Effector memory CD8-positive, alpha-beta T cell (primary cell): ENCODE results near the gene LCN1.
"Not testable (repeated sequence)": the region's sequence is repeated elsewhere in the genome, so short reads cannot be mapped to it uniquely, and the experiment has no call there.

Experiments
- ATAC-seq: fragments of 150-1000 bp; cut with Tn5 transposase; replicated peaks from 2 replicates; pipeline ENCODE4 v1.10.0; 2021; ENCODE audit warnings: mild to moderate bottlenecking, moderate library complexity
- DNase-seq, 3 experiments: peaks; one replicate each; pipeline ENCODE4 v3.0.0; 2021
- H3K27ac Mint-ChIP-seq, 2 donors: one replicate each; pipeline ENCODE4 v1.8.0; 2022; ENCODE audit warnings: mild to moderate bottlenecking in 2 of 2, mixed read lengths in 2 of 2, moderate library complexity in 2 of 2
- H3K27me3 Mint-ChIP-seq, 2 donors: one replicate each; pipeline ENCODE4 v1.8.0; 2022; ENCODE audit warnings: mixed read lengths in 2 of 2
- H3K36me3 Mint-ChIP-seq: one replicate; pipeline ENCODE4 v1.8.0; 2022; ENCODE audit warnings: mild to moderate bottlenecking, moderate library complexity, mixed read lengths; ENCODE audit not compliant: insufficient read depth
- H3K4me1 Mint-ChIP-seq, 2 donors: one replicate each; pipeline ENCODE4 v1.8.0; 2022; ENCODE audit warnings: low read depth in 2 of 2, mixed read lengths in 2 of 2
- H3K4me3 Mint-ChIP-seq, 2 donors: one replicate each; pipeline ENCODE4 v1.8.0; 2022; ENCODE audit warnings: mild to moderate bottlenecking in 2 of 2, mixed read lengths in 2 of 2, moderate library complexity in 2 of 2
- H3K9me3 Mint-ChIP-seq, 2 donors: one replicate each; pipeline ENCODE4 v1.8.0; 2022; ENCODE audit warnings: mixed read lengths in 2 of 2

Gene LCN1

GRCh38 chr9:135547756-135548736 is 26.8 kb downstream of the LCN1 start:
- H3K4me3 Mint-ChIP-seq: no peak overlapping the region
- H3K36me3 Mint-ChIP-seq: no peaks in the 10 kb centered on the region
- no peaks in the 10 kb centered on the region for H3K4me1 Mint-ChIP-seq
- ATAC-seq (no peak), DNase-seq (no peak)
- peaks cover 23 to 42% of the 10 kb centered on the region in 2 donors for H3K27me3 Mint-ChIP-seq
- no peak overlapping the region for H3K27ac Mint-ChIP-seq
- no peaks in the 10 kb centered on the region for H3K9me3 Mint-ChIP-seq

DNA sequence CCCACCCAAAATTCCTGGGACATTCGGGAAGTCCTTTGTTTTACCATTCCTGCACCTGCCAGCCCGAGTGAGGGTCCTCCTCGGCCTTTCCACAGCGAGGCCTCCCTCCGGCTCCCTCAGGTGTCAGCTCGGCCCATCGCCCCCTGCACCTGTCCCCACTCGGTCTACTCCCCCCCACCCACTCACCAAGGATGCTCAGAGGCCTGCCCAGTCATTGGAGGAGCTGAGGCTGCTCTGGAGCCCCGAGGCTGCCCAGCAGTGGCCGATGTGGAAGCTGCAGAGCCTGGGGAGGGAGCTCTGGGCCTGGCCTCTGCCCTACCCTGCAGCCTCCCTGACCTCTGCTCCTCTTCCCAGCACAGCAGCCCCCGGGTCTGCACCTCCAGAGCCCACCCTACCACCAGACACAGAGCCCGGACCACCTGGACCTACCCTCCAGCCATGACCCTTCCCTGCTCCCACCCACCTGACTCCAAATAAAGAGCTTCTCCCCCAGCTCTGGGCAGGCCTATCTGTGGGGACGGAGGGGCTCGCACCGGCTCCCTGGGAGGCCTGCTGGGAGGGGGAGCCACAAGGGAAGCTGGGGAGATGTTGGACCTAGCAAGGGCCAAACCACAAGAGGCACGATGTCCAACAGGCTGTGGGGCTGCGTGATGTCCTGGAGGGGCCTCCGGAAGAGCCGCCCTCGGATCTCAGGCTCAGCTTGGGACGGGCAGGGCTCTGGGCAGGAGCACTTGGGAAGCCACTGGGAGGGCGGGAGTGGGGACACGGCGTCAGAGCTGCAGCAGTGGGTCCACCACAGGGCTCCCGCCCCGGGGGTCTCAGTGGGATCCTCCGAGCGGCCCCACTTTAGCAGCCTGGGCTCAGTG is 28.5 kb downstream of the LCN1 start:
- DNase-seq, H3K27ac Mint-ChIP-seq, H3K4me3 Mint-ChIP-seq, ATAC-seq, H3K9me3 Mint-ChIP-seq, H3K4me1 Mint-ChIP-seq, H3K36me3 Mint-ChIP-seq: not testable (repeated sequence)
- peaks cover 11 to 30% of the 10 kb centered on the region in 2 donors for H3K27me3 Mint-ChIP-seq

GRCh38 chr9:135550344-135550918 is 29.2 kb downstream of the LCN1 start:
- Mint-ChIP-seq H3K4me1 (peaks cover 0 to 2% of the 10 kb centered on the region in 2 donors), H3K4me3 (no peak overlapping the region), H3K9me3 (no peaks in the 10 kb centered on the region), H3K36me3 (no peaks in the 10 kb centered on the region), H3K27ac (no peak overlapping the region), H3K27me3 (peaks cover 7 to 24% of the 10 kb centered on the region in 2 donors)
- ATAC-seq: no peak
- DNase-seq: no peak

GRCh38 chr9:135551031-135551430 is 29.8 kb downstream of the LCN1 start:
- Mint-ChIP-seq H3K4me3 (no peak overlapping the region), H3K4me1 (peaks cover 0 to 2% of the 10 kb centered on the region in 2 donors), H3K27ac (no peak overlapping the region), H3K27me3 (peaks cover 10 to 28% of the 10 kb centered on the region in 2 donors), H3K9me3 (no peaks in the 10 kb centered on the region), H3K36me3 (no peaks in the 10 kb centered on the region)
- ATAC-seq: no peak
- no peak for DNase-seq

DNA sequence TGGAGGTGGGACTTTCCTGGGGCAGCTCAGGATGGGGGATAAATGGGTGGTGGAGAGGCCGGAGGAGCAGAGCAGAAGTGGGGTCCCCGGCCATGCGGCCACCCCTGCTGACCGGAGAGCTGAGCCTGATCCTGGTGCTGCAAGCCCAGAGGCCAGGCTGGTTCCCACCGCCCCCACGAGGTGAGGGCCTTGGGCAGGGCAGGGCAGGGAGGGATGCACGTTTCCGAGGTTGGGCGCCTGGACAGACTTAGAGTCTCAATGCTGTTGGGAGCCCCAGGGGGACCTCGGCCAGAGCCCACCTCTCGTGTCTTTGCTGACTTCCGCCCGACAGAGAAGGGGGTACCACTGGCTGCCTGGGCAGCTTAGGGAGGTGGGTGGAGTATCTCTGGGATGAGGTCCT is 30.2 kb downstream of the LCN1 start:
- H3K27ac Mint-ChIP-seq: no peak overlapping the region
- no peak for ATAC-seq
- H3K9me3 Mint-ChIP-seq: no peaks in the 10 kb centered on the region
- H3K4me1 Mint-ChIP-seq: peaks cover 0 to 2% of the 10 kb centered on the region in 2 donors
- no peak for DNase-seq
- no peak overlapping the region for H3K4me3 Mint-ChIP-seq
- peaks cover 12 to 32% of the 10 kb centered on the region in 2 donors for H3K27me3 Mint-ChIP-seq
- no peaks in the 10 kb centered on the region for H3K36me3 Mint-ChIP-seq

GRCh38 chr9:135552021-135552697 is 30.9 kb downstream of the LCN1 start:
- peaks cover 0 to 2% of the 10 kb centered on the region in 2 donors for H3K4me1 Mint-ChIP-seq
- no peak overlapping the region for H3K27ac Mint-ChIP-seq

DNA sequence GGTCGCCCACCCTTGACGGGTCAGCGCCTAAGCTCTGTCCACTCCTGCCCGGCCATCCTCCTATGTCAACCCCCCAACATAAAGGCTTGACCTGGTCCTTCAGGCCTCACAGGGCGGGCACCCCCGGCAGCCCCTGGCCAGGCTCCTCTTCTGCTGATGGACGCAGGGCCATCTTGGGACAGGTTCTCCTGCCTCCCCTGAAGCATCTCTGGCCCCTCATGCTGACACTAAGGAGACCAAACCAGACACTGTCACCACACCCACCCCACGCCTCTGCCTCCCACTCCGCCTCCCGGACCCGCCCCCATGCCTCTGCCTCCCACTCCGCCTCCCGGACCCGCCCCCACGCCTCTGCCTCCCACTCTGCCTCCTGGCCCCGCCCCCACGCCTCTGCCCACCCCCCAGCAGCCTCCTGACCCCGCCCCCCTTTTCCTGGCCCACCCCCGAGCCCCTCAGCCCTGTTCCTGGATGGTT is 31.5 kb downstream of the LCN1 start:
- no peaks in the 10 kb centered on the region for H3K36me3 Mint-ChIP-seq
- H3K27ac Mint-ChIP-seq: no peak overlapping the region
- ATAC-seq: no peak
- no peak overlapping the region for H3K4me3 Mint-ChIP-seq
- DNase-seq: no peak
- no peaks in the 10 kb centered on the region for H3K9me3 Mint-ChIP-seq
- H3K4me1 Mint-ChIP-seq: peaks cover 0 to 2% of the 10 kb centered on the region in 2 donors
- H3K27me3 Mint-ChIP-seq: peaks cover 12 to 32% of the 10 kb centered on the region in 2 donors

More at GRCh38 chr9:135552021-135552697, 30.9 kb downstream of the LCN1 start:
- ATAC-seq (no peak), DNase-seq (no peak)
- no peaks in the 10 kb centered on the region for H3K9me3 Mint-ChIP-seq
- peaks cover 12 to 32% of the 10 kb centered on the region in 2 donors for H3K27me3 Mint-ChIP-seq
- no peaks in the 10 kb centered on the region for H3K36me3 Mint-ChIP-seq
- no peak overlapping the region for H3K4me3 Mint-ChIP-seq

DNA sequence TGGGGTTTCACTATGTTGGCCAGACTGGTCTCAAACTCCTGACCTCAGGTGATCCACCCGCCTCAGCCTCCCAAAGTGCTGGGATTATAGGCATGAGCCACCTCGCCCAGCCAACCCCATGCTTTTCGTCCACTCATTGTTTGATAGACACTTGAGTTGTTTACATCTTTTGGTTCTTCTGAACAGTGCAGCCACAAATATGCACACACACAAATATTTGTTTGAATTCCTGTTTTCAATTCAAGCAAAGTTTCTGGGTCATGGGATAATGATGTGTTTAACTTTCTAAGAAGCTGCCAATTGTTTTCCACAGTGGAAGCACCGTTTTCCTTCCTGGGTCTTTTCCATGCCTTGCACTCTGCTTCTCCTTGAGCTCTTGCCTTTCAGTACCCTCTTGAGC is 33.5 kb downstream of the LCN1 start:
- ATAC-seq: no peak
- DNase-seq: no peak
- Mint-ChIP-seq H3K4me1 (peaks cover 0 to 2% of the 10 kb centered on the region in 2 donors), H3K4me3 (no peak overlapping the region), H3K9me3 (no peaks in the 10 kb centered on the region), H3K27ac (no peak overlapping the region), H3K36me3 (no peaks in the 10 kb centered on the region), H3K27me3 (peaks cover 26 to 34% of the 10 kb centered on the region in 2 donors)

DNA sequence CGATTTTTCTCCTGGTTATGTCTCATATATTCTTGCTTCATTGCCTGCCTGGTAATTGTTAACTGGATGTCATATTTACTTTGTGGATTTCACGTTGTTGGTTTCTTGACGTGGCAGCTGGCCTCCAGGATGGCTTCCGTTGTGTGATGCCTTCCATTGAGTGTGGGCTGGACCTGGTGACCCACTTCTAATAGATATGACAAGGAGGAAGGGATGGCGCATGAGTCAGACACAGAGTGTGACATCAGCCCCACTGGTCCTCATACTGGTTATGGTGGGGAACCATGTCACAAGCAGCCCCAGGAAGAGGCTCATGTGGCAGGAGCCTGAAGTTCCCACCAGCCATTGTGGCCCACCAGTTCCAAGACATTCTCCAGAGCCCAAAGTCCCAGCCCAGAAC is 34.0 kb downstream of the LCN1 start:
- DNase-seq: no peak
- no peak for ATAC-seq
- peaks cover 0 to 2% of the 10 kb centered on the region in 2 donors for H3K4me1 Mint-ChIP-seq
- no peaks in the 10 kb centered on the region for H3K9me3 Mint-ChIP-seq
- H3K27ac Mint-ChIP-seq: no peak overlapping the region
- peaks cover 26 to 38% of the 10 kb centered on the region in 2 donors for H3K27me3 Mint-ChIP-seq
- H3K4me3 Mint-ChIP-seq: no peak overlapping the region
- no peaks in the 10 kb centered on the region for H3K36me3 Mint-ChIP-seq

DNA sequence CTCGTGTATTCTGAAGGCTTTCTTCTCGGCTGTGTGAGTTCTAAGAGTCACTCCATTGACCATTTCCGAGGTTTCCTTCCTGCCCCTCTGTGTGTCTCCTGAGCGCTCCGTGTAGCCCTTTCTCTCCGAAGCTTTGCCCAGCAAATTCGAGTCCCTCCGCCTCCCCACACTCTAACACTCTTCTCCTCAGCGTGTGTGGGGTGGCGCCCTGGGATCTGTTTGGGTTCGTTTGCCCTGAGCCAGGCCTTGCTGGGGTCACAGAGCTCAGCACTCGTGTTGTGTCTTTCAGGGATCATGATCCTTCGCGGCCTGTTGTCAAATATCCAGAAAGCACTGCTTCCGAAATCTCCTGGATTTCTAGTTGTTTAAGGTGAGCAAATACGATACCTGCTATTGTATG is 34.7 kb downstream of the LCN1 start:
- Mint-ChIP-seq H3K36me3 (no peaks in the 10 kb centered on the region), H3K27ac (no peak overlapping the region), H3K27me3 (peaks cover 27 to 38% of the 10 kb centered on the region in 2 donors), H3K4me3 (no peak overlapping the region), H3K9me3 (no peaks in the 10 kb centered on the region), H3K4me1 (peaks cover 0 to 2% of the 10 kb centered on the region in 2 donors)
- ATAC-seq (no peak), DNase-seq (no peak)

DNA sequence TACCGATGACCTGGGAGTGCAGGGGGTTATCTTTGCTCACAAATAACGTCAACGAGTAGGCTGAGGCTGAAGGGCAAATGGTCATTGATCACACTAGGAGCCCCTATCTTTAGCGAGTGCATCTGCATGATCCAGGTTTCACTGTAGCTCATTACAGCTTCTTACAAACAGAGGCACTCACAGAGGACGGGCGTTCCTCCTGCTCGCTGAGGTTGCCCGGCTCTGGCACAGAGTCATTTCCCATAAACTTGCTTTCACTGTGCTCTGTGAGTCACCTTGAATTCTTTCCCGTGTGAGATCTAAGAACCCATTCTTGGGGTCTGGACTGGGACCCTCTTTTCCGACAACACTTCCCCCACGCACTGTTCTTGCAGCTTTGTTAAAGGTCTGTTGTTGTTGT is 38.4 kb downstream of the LCN1 start:
- H3K27me3 Mint-ChIP-seq: peaks cover 44 to 62% of the 10 kb centered on the region in 2 donors
- peaks cover 4% of the 10 kb centered on the region for H3K36me3 Mint-ChIP-seq
- H3K4me3 Mint-ChIP-seq: no peak overlapping the region
- H3K27ac Mint-ChIP-seq: no peak overlapping the region
- no peaks in the 10 kb centered on the region for H3K4me1 Mint-ChIP-seq
- no peaks in the 10 kb centered on the region for H3K9me3 Mint-ChIP-seq
- ATAC-seq (no peak), DNase-seq (no peak)

DNA sequence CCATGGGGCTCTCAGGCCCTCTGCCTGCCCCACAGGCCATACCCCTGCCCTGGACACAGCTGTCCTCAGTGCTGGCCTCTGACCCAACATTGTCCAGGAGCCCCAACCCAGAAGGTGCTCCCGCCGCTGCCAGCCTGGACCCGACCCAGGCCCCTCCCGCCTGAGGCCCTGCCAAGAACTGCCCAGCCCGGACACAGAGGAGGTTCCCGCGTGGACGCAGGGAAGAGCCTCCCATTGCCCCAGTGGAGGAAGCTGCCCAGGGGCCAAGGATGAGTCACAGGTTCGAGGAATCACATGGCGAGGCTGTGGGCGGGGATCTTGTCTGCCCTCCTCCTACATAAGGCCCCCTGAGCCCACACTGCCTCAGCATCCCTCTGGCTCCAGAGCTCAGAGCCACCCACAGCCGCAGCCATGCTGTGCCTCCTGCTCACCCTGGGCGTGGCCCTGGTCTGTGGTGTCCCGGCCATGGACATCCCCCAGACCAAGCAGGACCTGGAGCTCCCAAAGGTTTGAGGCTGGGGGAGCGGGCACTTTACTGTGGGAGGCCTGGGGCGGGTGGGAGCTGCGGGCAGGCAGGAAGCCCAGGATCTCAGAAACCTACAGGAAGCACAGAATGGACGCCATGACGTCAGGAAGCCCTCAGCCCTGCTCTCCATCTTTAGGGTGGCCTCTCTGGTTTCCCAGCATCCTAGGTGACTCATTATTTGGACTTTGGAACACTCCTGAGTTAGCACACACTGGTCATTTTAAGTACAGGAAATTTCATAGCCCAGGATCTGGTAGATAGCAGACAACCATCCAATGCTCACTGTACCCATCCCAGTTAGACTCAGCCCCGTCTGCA is 40.4 kb downstream of the LCN1 start, which contains the start of gene PAEP:
Gene PAEP, plus strand, starts transcription at position 366 of the 844 bp plus-strand sequence.
- Mint-ChIP-seq H3K27ac (no peak within 1 kb of the TSS), H3K27me3 (peaks cover 52 to 70% of the 10 kb centered on the region in 2 donors), H3K9me3 (no peaks in the 10 kb centered on the region), H3K36me3 (peaks cover 4% of the 10 kb centered on the region), H3K4me3 (no peak within 1 kb of the TSS), H3K4me1 (no peaks in the 10 kb centered on the region)
- DNase-seq (no peak), ATAC-seq (no peak)
